Spleen (tissue), 7 donors: ENCODE data around the gene ADIPOR2.

Source experiments
- POLR2A ChIP-seq, 3 donors: fragments of 450-650 bp; IDR thresholded peaks; one replicate each; pipeline ENCODE4 v1.5.1; 2017; ENCODE audit warnings: antibody characterized with exemption in 3 of 3, mild to moderate bottlenecking in 1 of 3
- POLR2AphosphoS5 ChIP-seq, 3 donors: sonication (generic); formaldehyde crosslinking; IDR thresholded peaks; one replicate each; pipeline ENCODE4 v1.5.1; 2017; ENCODE audit warnings: antibody characterized with exemption in 3 of 3
- TF ChIP-seq, protein P1 (sequence below), 11 experiments: fragments of 200-600 bp in 7 of 11; fragments of 450-650 bp in 4 of 11; sonication (generic) in 4 of 11; IDR thresholded peaks in 8 of 11; conservative IDR thresholded peaks in 3 of 11; 1 replicate in 7 of 11; 2 replicates in 4 of 11; pipeline versions ENCODE4 v1.4.0 to v1.8.0; 2016 to 2021; ENCODE audit warnings: antibody characterized with exemption in 11 of 11, inconsistent platforms in 4 of 11, mild to moderate bottlenecking in 1 of 11
- donor health status: DM: no; HTN: no; CAD: no; lungs with moderate emphysema.
- donor health status: DM: no; HTN: no; CAD: no.
- donor health status: DM: no; HTN: no; CAD: no.

DNA sequence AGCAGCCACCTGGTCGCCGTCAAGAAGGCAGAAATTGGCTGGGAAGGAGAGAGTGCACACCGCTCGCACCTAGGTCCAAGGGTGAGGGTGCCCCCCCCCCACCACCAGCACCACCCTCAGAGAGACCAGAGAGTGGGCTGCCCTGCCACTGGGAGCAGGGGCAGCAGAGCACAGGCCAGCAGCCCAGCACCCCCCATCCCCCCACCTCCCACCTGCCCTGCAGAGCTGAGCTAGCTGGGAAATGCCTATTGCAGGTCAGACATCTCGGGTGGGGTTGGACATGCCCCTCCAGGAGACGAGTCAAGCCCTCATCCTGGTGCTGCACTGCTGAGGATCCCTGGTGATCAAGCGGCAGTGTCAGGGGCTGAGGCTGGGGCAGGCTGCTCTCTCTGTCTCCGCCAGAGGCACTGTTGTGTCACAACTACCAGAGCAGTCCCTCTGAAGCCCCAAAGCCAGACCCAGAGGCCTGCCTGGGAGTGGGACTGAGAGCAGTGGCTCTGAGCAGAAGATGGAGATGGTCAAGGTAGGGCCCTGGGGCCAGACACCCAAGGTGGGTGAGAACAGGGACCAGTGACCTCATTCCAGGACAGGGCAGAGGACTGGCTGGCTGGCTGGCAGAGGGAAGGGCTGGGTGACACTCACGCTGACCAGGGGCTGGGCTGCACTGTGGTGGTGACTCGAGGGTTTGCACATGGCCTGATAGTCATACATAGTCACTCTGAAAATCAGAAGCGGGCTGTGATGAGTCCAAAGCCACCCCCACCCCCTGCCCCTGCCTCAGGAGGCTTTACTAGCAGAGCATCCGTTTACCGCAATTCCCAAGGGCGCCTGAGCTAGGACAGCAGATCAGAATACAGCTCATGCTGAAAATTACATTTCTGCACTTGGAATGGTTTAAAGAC, 109.8 kb downstream of the ADIPOR2 start:
- TF ChIP-seq POLR2A (IDR thresholded peaks at IDR 0.05), result no peak
- TF ChIP-seq, protein P1, sequence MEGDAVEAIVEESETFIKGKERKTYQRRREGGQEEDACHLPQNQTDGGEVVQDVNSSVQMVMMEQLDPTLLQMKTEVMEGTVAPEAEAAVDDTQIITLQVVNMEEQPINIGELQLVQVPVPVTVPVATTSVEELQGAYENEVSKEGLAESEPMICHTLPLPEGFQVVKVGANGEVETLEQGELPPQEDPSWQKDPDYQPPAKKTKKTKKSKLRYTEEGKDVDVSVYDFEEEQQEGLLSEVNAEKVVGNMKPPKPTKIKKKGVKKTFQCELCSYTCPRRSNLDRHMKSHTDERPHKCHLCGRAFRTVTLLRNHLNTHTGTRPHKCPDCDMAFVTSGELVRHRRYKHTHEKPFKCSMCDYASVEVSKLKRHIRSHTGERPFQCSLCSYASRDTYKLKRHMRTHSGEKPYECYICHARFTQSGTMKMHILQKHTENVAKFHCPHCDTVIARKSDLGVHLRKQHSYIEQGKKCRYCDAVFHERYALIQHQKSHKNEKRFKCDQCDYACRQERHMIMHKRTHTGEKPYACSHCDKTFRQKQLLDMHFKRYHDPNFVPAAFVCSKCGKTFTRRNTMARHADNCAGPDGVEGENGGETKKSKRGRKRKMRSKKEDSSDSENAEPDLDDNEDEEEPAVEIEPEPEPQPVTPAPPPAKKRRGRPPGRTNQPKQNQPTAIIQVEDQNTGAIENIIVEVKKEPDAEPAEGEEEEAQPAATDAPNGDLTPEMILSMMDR (IDR thresholded peaks at IDR 0.05 in 8 of 11, conservative IDR thresholded peaks at IDR 0.05 in 3 of 11), result peak in 5 of 11 experiments; percentile 6 to 84 (median 52)
- TF ChIP-seq POLR2AphosphoS5 (IDR thresholded peaks at IDR 0.05), result no peak
